ENCODE measurements around the gene MFSD6L.

The MFSD6L gene, protein sequence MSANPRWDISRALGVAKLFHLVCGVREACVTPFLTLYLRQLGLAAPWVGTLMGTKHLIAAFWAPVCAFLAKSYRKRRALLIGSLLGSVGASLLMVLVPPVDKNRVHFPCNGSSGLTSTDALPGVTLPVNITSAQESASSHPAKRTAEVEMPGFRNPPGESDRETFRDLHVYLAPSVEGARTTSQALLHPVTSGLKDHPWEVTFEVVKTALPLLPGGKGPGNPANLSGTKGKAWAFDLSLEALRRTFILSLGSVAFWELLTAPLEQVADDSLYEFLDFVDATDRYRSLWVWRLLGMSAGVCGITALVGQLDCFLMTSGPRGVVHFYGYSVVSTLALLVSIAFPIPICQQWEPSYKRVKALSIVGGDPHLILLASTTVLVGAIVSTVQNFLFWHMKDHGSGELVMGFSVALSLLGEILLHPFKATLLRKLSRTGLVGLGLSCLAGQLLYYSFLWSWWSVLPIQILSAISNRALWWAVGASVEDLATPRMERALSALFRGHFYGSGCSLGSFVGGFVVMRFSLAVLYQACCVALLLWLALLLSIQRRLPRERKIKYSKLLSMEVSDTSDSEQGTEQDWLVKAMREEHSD
- total RNA-seq: 0 to 0.13 (median 0) reads per million in 9 experiments

DNA sequence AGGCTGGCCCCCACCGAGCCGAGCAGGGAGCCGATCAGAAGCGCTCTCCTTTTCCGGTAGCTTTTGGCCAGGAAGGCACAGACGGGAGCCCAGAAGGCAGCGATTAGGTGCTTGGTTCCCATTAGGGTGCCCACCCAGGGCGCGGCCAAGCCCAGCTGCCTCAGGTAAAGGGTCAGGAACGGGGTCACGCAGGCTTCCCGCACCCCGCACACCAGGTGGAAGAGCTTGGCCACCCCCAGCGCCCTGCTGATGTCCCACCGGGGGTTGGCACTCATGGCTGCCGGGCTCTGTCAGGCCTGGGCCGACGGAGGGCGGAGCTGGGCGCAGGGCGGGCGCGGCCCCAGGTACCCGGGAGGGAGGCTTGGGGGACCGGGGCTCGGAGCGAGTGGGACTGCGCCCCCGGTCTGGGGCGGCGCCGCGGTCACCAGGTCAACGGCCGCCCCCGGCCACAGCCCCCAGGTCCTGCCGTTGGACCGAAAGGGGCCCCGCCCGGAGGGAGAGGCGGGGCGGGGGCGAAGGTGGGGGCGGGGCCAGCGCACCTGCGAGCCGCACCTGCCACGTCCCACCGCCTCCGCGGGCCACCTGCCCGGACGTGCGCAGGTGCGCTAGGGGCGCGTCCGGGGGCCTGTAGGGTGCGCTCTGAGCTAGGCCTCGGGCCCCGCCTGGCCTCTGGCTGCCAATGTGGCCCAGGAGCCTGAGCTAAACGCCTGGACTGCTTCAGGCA is at the start of gene MFSD6L:
MFSD6L (minus strand) TSS at position 520 of the 724 bp plus-strand sequence; CDS start at position 275, 245 bp downstream.
- no peaks in the 10 kb centered on the region for H3K36me3 Mint-ChIP-seq (ENCODE audit: insufficient read depth)
- H3K4me3 Mint-ChIP-seq: no peak within 1 kb of the TSS
- H3K4me1 Mint-ChIP-seq (ENCODE audit: low read depth in 2 of 2): no peaks in the 10 kb centered on the region
- H3K27ac Mint-ChIP-seq: no peak within 1 kb of the TSS
- peaks cover 6 to 8% of the 10 kb centered on the region in 2 donors for H3K27me3 Mint-ChIP-seq
- H3K9me3 Mint-ChIP-seq: no peaks in the 10 kb centered on the region
- ATAC-seq (replicated peaks) (no peak), DNase-seq (no peak)

GRCh38 chr17:8847891-8848290 is 48.7 kb upstream of the MFSD6L start:
- H3K9me3 Mint-ChIP-seq: no peaks in the 10 kb centered on the region
- H3K36me3 Mint-ChIP-seq (ENCODE audit: insufficient read depth): no peaks in the 10 kb centered on the region
- H3K27ac Mint-ChIP-seq: no peak overlapping the region
- no peaks in the 10 kb centered on the region for H3K4me1 Mint-ChIP-seq (ENCODE audit: low read depth in 2 of 2)
- peaks cover 0 to 5% of the 10 kb centered on the region in 2 donors for H3K27me3 Mint-ChIP-seq
- no peak overlapping the region for H3K4me3 Mint-ChIP-seq
- DNase-seq (no peak), ATAC-seq (replicated peaks) (no peak)

- ATAC-seq (replicated peaks) (peak; percentile 22), DNase-seq (no peak)
Observed at GRCh38 chr17:8846768-8847211, 47.6 kb upstream of the MFSD6L start.

GRCh38 chr17:8844229-8845218 is 45.4 kb upstream of the MFSD6L start:
- no peaks in the 10 kb centered on the region for H3K9me3 Mint-ChIP-seq
- ATAC-seq (replicated peaks): no peak
- H3K4me3 Mint-ChIP-seq: no peak overlapping the region
- no peak overlapping the region for H3K27ac Mint-ChIP-seq
- no peak for DNase-seq
- no peaks in the 10 kb centered on the region for H3K4me1 Mint-ChIP-seq (ENCODE audit: low read depth in 2 of 2)
- no peaks in the 10 kb centered on the region for H3K36me3 Mint-ChIP-seq (ENCODE audit: insufficient read depth)
- no peaks in the 10 kb centered on the region for H3K27me3 Mint-ChIP-seq

More at GRCh38 chr17:8846768-8847211, 47.6 kb upstream of the MFSD6L start:
- Mint-ChIP-seq H3K36me3 (ENCODE audit: insufficient read depth) (no peaks in the 10 kb centered on the region), H3K4me1 (ENCODE audit: low read depth in 2 of 2) (no peaks in the 10 kb centered on the region), H3K4me3 (no peak overlapping the region), H3K27me3 (peaks cover 0 to 4% of the 10 kb centered on the region in 2 donors), H3K27ac (no peak overlapping the region), H3K9me3 (no peaks in the 10 kb centered on the region)

GRCh38 chr17:8843344-8843743 is 44.2 kb upstream of the MFSD6L start:
- Mint-ChIP-seq H3K27me3 (no peaks in the 10 kb centered on the region), H3K4me1 (ENCODE audit: low read depth in 2 of 2) (no peaks in the 10 kb centered on the region), H3K4me3 (no peak overlapping the region), H3K9me3 (no peaks in the 10 kb centered on the region), H3K27ac (no peak overlapping the region), H3K36me3 (ENCODE audit: insufficient read depth) (no peaks in the 10 kb centered on the region)
- no peak for DNase-seq
- ATAC-seq (replicated peaks): no peak

GRCh38 chr17:8841844-8842243 is 42.7 kb upstream of the MFSD6L start:
- Mint-ChIP-seq H3K27ac (no peak overlapping the region), H3K4me3 (no peak overlapping the region), H3K9me3 (no peaks in the 10 kb centered on the region), H3K36me3 (ENCODE audit: insufficient read depth) (no peaks in the 10 kb centered on the region), H3K4me1 (ENCODE audit: low read depth in 2 of 2) (no peaks in the 10 kb centered on the region), H3K27me3 (peaks cover 0 to 10% of the 10 kb centered on the region in 2 donors)
- DNase-seq (no peak), ATAC-seq (replicated peaks) (no peak)

GRCh38 chr17:8839410-8839935 is 40.3 kb upstream of the MFSD6L start:
- DNase-seq (no peak), ATAC-seq (replicated peaks) (no peak)
- Mint-ChIP-seq H3K4me3 (no peak overlapping the region), H3K36me3 (ENCODE audit: insufficient read depth) (no peaks in the 10 kb centered on the region), H3K9me3 (peaks cover 0 to 1% of the 10 kb centered on the region in 2 donors), H3K27ac (no peak overlapping the region), H3K27me3 (peaks cover 0 to 10% of the 10 kb centered on the region in 2 donors), H3K4me1 (ENCODE audit: low read depth in 2 of 2) (peaks cover 0 to 2% of the 10 kb centered on the region in 2 donors)

DNA sequence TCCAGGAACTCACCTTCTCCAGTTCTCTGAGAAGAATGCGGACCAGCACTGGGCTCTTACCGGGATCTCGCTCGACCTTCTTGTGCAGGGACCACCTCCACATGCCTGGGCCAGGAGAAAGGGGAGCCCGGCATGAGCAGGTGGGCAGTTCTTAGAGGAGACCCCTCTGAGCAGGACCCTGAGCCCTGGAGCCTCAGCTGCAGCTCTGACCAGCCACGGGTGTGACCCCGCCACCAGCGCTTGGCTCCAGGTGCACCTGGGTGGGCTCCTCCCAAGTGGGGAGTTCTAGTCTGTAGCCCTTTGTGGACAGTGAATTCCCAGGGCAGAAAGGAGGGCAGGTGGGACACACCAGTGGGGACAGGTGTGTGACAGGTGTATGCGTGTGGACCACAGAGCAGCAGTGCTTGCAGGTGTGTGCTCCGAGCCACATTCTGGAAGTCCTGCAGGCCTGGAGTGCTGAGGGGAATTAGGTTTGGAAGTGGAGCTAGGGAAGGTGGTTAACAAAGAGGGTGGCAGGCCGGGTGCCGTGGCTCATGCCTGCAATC is 39.5 kb upstream of the MFSD6L start:
- ATAC-seq (replicated peaks) (no peak), DNase-seq (no peak)
- Mint-ChIP-seq H3K4me1 (ENCODE audit: low read depth in 2 of 2) (peaks cover 0 to 2% of the 10 kb centered on the region in 2 donors), H3K27ac (no peak overlapping the region), H3K27me3 (peaks cover 0 to 10% of the 10 kb centered on the region in 2 donors), H3K9me3 (peaks cover 0 to 1% of the 10 kb centered on the region in 2 donors), H3K4me3 (no peak overlapping the region), H3K36me3 (ENCODE audit: insufficient read depth) (no peaks in the 10 kb centered on the region)

- Mint-ChIP-seq H3K27me3 (peaks cover 0 to 10% of the 10 kb centered on the region in 2 donors), H3K36me3 (ENCODE audit: insufficient read depth) (no peaks in the 10 kb centered on the region), H3K4me1 (ENCODE audit: low read depth in 2 of 2) (peaks cover 0 to 2% of the 10 kb centered on the region in 2 donors), H3K4me3 (no peak overlapping the region), H3K9me3 (peaks cover 0 to 1% of the 10 kb centered on the region in 2 donors), H3K27ac (no peak overlapping the region)
- ATAC-seq (replicated peaks): no peak
- DNase-seq: no peak
Observed at GRCh38 chr17:8837563-8838075, 38.5 kb upstream of the MFSD6L start.

DNA sequence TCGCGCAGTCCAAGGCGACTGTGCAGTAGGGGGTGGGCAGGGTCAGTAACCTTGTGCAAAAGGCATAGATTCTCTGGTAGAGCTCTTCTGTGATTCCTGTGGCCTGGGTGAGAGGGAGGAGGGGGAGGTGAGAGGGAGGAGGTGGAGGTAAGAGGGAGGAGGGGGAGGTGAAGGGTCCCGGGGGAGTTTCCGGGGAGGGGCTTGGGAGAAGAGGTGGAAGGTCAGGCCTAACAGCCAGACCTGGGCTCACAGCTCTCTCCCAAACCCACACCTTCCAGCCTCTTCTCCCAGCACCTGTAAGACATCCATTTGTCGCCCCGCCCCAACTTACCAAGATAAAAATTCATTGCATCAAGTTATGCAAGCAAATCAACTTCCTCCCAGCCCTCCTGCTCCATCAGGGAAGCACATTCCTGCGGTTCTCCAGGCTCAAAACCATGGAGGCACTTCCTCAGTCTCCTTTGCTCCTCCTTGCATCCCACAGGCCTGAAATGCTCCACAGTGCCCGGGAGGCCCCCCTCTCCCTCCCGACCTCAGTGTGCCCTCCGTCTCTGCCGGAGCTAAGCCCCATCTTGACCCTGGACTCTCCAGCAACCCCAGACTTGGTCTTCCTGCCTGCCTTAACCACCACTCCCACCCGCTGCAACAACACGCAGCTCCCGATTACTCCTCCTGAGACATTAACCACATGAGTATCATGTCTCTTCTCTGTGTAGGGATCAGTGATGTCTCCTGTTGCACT is 37.8 kb upstream of the MFSD6L start:
- Mint-ChIP-seq H3K4me1 (ENCODE audit: low read depth in 2 of 2) (peaks cover 0 to 2% of the 10 kb centered on the region in 2 donors), H3K27me3 (peaks cover 0 to 10% of the 10 kb centered on the region in 2 donors), H3K36me3 (ENCODE audit: insufficient read depth) (no peaks in the 10 kb centered on the region), H3K4me3 (no peak overlapping the region), H3K9me3 (peaks cover 0 to 1% of the 10 kb centered on the region in 2 donors), H3K27ac (no peak overlapping the region)
- no peak for ATAC-seq (replicated peaks)
- no peak for DNase-seq

- Mint-ChIP-seq H3K27me3 (peaks cover 0 to 10% of the 10 kb centered on the region in 2 donors), H3K9me3 (peaks cover 0 to 1% of the 10 kb centered on the region in 2 donors), H3K27ac (no peak overlapping the region), H3K36me3 (ENCODE audit: insufficient read depth) (no peaks in the 10 kb centered on the region), H3K4me3 (no peak overlapping the region), H3K4me1 (ENCODE audit: low read depth in 2 of 2) (peaks cover 0 to 2% of the 10 kb centered on the region in 2 donors)
- no peak for ATAC-seq (replicated peaks)
- DNase-seq: no peak
Observed at GRCh38 chr17:8835631-8836364, 36.6 kb upstream of the MFSD6L start.
